GM12891 (cell line): ENCODE data around the gene SORCS2.
"Not testable (repeated sequence)": the region's sequence is repeated elsewhere in the genome, so short reads cannot be mapped to it uniquely, and the experiment has no call there.

Experiments used
- POLR2A ChIP-seq: IDR thresholded peaks from 2 replicates; pipeline ENCODE4 v1.6.1; 2011; ENCODE audit warnings: low read depth, low read length, control low read depth
- POLR2AphosphoS5 ChIP-seq: IDR thresholded peaks from 2 replicates; pipeline ENCODE4 v1.6.1; 2011; ENCODE audit warnings: low read depth, low read length, control low read depth
- POU2F2 ChIP-seq: IDR thresholded peaks from 2 replicates; pipeline ENCODE4 v1.6.1; 2011; ENCODE audit warnings: low read depth, mild to moderate bottlenecking, control low read depth, low read length, moderate library complexity
- SPI1 ChIP-seq: IDR thresholded peaks from 2 replicates; pipeline ENCODE4 v1.6.1; 2011; ENCODE audit warnings: low read depth, low read length, control low read depth
- TAF1 ChIP-seq: IDR thresholded peaks from 2 replicates; pipeline ENCODE4 v1.6.1; 2011; ENCODE audit warnings: low read depth, low read length, control low read depth

- TF ChIP-seq POLR2AphosphoS5, POLR2A, TAF1, SPI1, POU2F2: not testable (repeated sequence)
These were observed 385.2 kb downstream of the SORCS2 start for GRCh38 chr4:7577361-7578039.
